HEK293T (cell line): ENCODE results near the gene PPP1R9B.

Experiments used
- CTBP1 ChIP-seq: fragments of 450-650 bp; IDR thresholded peaks from 2 replicates; pipeline ENCODE4 v1.6.1; 2016; ENCODE audit warnings: borderline replicate concordance
- FOXM1 ChIP-seq: fragments of 450-650 bp; IDR thresholded peaks from 2 replicates; pipeline ENCODE4 v1.6.1; 2017; ENCODE audit warnings: mild to moderate bottlenecking, borderline replicate concordance
- SP1 ChIP-seq: fragments of 450-650 bp; IDR thresholded peaks from 2 replicates; pipeline ENCODE4 v1.6.1; 2017
- TF ChIP-seq, protein P1 (sequence below): fragments of 450-650 bp; IDR thresholded peaks from 2 replicates; pipeline ENCODE4 v1.6.1; 2016

DNA sequence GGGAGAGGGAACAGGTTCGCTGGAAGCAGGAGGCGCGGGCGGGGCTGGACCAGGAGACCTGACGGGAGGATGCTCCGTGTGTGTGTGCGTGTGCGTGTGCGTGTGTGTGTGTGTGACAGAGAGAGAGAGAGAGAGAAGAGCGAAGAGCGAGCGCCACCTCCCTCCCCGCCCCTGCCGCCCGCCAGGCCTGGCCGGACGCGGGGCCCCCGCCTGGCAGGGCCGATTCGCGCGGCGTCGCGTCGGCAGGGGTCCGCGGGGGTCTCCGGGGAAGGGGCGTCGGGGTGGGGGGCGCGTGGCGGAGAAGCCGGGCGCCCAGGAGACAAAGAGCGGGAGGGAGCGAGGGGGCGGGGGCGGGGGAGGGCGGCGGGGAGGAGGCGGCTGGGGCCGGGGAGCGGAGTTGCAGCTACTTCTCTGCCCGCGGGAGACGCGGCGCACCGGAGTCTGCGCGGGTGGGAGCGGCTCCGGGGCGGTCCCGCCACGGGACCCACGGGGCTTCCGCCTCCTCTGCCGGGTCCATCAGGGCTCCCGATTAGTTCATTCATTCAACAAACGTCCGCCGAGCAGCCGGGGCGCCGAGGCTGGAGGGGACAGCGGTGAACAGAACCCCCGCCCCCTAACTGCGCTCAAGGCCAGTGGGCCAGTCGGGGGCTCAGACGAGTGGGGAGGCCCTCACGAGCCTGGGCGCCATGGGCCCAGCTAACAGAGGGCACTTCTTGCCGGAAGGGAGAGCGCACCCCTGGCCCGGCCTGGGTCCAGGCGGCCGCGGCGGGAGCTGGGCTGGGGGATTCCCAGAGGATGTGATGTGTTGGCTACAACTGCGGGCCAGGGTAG lies 20.5 kb downstream of the PPP1R9B start, which contains the start of gene SAMD14:
- no peak for TF ChIP-seq SP1
- no peak for TF ChIP-seq FOXM1
- TF ChIP-seq, protein P1, sequence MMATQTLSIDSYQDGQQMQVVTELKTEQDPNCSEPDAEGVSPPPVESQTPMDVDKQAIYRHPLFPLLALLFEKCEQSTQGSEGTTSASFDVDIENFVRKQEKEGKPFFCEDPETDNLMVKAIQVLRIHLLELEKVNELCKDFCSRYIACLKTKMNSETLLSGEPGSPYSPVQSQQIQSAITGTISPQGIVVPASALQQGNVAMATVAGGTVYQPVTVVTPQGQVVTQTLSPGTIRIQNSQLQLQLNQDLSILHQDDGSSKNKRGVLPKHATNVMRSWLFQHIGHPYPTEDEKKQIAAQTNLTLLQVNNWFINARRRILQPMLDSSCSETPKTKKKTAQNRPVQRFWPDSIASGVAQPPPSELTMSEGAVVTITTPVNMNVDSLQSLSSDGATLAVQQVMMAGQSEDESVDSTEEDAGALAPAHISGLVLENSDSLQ = no peak
- TF ChIP-seq CTBP1 = no peak
